Measurements from ENCODE around the gene HS6ST1.

HS6ST1 gene

GRCh38 chr2:128308889-128309279 is 9.8 kb downstream of the HS6ST1 start:
- DNase-seq: no peak

GRCh38 chr2:128308284-128308731 is 10.4 kb downstream of the HS6ST1 start:
- no peak for DNase-seq

GRCh38 chr2:128307595-128307994 is 11.1 kb downstream of the HS6ST1 start:
- no peak for DNase-seq

- DNase-seq: no peak
Measured at GRCh38 chr2:128306931-128307460, 11.7 kb downstream of the HS6ST1 start.

- DNase-seq: no peak
Measured at GRCh38 chr2:128306081-128306930, 12.4 kb downstream of the HS6ST1 start.

- no peak for DNase-seq
Measured at GRCh38 chr2:128305555-128306080, 13.1 kb downstream of the HS6ST1 start.

- DNase-seq: peak in 1 of 2 experiments; percentile 51
Measured at GRCh38 chr2:128304715-128305554, 13.7 kb downstream of the HS6ST1 start.

GRCh38 chr2:128304330-128304714 is 14.3 kb downstream of the HS6ST1 start:
- no peak for DNase-seq

GRCh38 chr2:128303911-128304310 is 14.8 kb downstream of the HS6ST1 start:
- DNase-seq: no peak

GRCh38 chr2:128303095-128303791 is 15.4 kb downstream of the HS6ST1 start:
- no peak for DNase-seq

- no peak for DNase-seq
Measured at GRCh38 chr2:128302744-128303067, 16.0 kb downstream of the HS6ST1 start.

GRCh38 chr2:128302011-128302743 is 16.5 kb downstream of the HS6ST1 start:
- no peak for DNase-seq

GRCh38 chr2:128301501-128301966 is 17.1 kb downstream of the HS6ST1 start:
- no peak for DNase-seq

GRCh38 chr2:128301021-128301420 is 17.6 kb downstream of the HS6ST1 start:
- no peak for DNase-seq

GRCh38 chr2:128300151-128301020 is 18.3 kb downstream of the HS6ST1 start:
- no peak for DNase-seq

- peak in 1 of 2 experiments; percentile 30 for DNase-seq
Measured at GRCh38 chr2:128299628-128300027, 19.0 kb downstream of the HS6ST1 start.

- DNase-seq: no peak
Measured at GRCh38 chr2:128298846-128299507, 19.7 kb downstream of the HS6ST1 start.

- no peak for DNase-seq
Measured at GRCh38 chr2:128298286-128298685, 20.4 kb downstream of the HS6ST1 start.

- DNase-seq: no peak
Measured at GRCh38 chr2:128293870-128294455, 24.7 kb downstream of the HS6ST1 start.

GRCh38 chr2:128293426-128293755 is 25.3 kb downstream of the HS6ST1 start:
- no peak for DNase-seq

Measured in NCI-H446 (cell line).